CD4-positive, alpha-beta T cell treated with Interleukin-4 for 4 hours (primary cell): ENCODE results near the gene KRTAP10-9.
"Not testable (repeated sequence)": the region's sequence is repeated elsewhere in the genome, so short reads cannot be mapped to it uniquely, and the experiment has no call there.

ENCODE experiments used
- DNase-seq: peaks from one replicate; pipeline ENCODE4 v3.0.0-alpha.2; 2020

Gene KRTAP10-9

GRCh38 chr21:44615911-44616590 lies 10.8 kb upstream of the KRTAP10-9 start:
- no peak for DNase-seq

- DNase-seq, result no peak
Observed at GRCh38 chr21:44616591-44616926, 10.3 kb upstream of the KRTAP10-9 start.

GRCh38 chr21:44617071-44617501 lies 9.8 kb upstream of the KRTAP10-9 start:
- DNase-seq, result no peak

- DNase-seq, result no peak
Observed at GRCh38 chr21:44618504-44618903, 8.4 kb upstream of the KRTAP10-9 start.

- peak; percentile 78 for DNase-seq
Observed at GRCh38 chr21:44618909-44619308, 8.0 kb upstream of the KRTAP10-9 start.

- DNase-seq, result no peak
Observed at GRCh38 chr21:44619886-44620285, 7.0 kb upstream of the KRTAP10-9 start.

- no peak for DNase-seq
Observed at GRCh38 chr21:44623575-44623974, 3.3 kb upstream of the KRTAP10-9 start.

- no peak for DNase-seq
Observed at GRCh38 chr21:44625756-44626155, 1.1 kb upstream of the KRTAP10-9 start.

- peak; percentile 30 for DNase-seq
Observed at GRCh38 chr21:44626262-44626661, 631 bp upstream of the KRTAP10-9 start.

GRCh38 chr21:44627181-44627822 lies 409 bp downstream of the KRTAP10-9 start:
- not testable (repeated sequence) for DNase-seq

GRCh38 chr21:44627831-44628233 lies 939 bp downstream of the KRTAP10-9 start:
- not testable (repeated sequence) for DNase-seq

- DNase-seq, result no peak
Observed at GRCh38 chr21:44628707-44629391, 2.0 kb downstream of the KRTAP10-9 start.

- no peak for DNase-seq
Observed at GRCh38 chr21:44630440-44630839, 3.5 kb downstream of the KRTAP10-9 start.

- no peak for DNase-seq
Observed at GRCh38 chr21:44632067-44632466, 5.2 kb downstream of the KRTAP10-9 start.

- DNase-seq, result no peak
Observed at GRCh38 chr21:44636209-44637017, 9.5 kb downstream of the KRTAP10-9 start.

- no peak for DNase-seq
Observed at GRCh38 chr21:44637018-44637850, 10.3 kb downstream of the KRTAP10-9 start, which contains the start of gene KRTAP10-10. Gene KRTAP10-10 (plus strand): TSS chr21:44637356. CDS start chr21:44637418, 62 bp downstream.

GRCh38 chr21:44637851-44638348 lies 11.0 kb downstream of the KRTAP10-9 start:
- DNase-seq, result not testable (repeated sequence)

- not testable (repeated sequence) for DNase-seq
Observed at GRCh38 chr21:44638506-44639330, 11.8 kb downstream of the KRTAP10-9 start.

- DNase-seq, result no peak
Observed at GRCh38 chr21:44639331-44639655, 12.4 kb downstream of the KRTAP10-9 start.

- no peak for DNase-seq
Observed at GRCh38 chr21:44640761-44641160, 13.9 kb downstream of the KRTAP10-9 start.

GRCh38 chr21:44643741-44644310 lies 16.9 kb downstream of the KRTAP10-9 start:
- DNase-seq, result no peak
